ENCODE data around the gene NIPAL3.
"Not testable (repeated sequence)": the region's sequence is repeated elsewhere in the genome, so short reads cannot be mapped to it uniquely, and the experiment has no call there.

Gene NIPAL3

DNA sequence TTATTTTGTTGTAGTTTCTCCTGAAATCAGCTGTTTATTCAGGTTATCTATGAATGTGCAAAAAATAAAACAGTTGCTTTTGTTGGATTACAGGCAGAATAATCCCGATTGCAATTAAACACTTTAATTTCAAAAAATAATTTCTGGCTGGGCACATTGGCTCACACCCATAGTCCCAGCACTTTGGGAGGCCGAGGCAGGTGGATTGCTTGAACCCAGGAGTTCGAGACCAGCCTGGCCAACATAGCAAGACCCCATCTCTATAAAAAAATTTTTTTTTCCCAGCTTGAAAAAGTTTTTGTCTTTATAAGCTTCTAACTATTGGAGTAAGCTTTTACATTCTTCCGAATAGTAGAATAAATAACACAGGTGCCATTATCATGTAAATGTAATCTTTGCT is 102.3 kb downstream of the NIPAL3 start:
- DNase-seq (ENCODE audit: low read depth): no peak

GRCh38 chr1:24520282-24520681 is 104.7 kb downstream of the NIPAL3 start:
- not testable (repeated sequence) for DNase-seq (ENCODE audit: low read depth)

Data from GM04503 (cell line).